NCI-H2196 (cell line): Measurements from ENCODE around the gene MAP1LC3B.
"Not testable (repeated sequence)": the region's sequence is repeated elsewhere in the genome, so short reads cannot be mapped to it uniquely, and the experiment has no call there.

ENCODE experiments used
- DNase-seq: peaks from one replicate; lab custom pipeline; 2025; ENCODE audit not compliant: unreplicated experiment; lab: John Stamatoyannopoulos, UW

Gene MAP1LC3B

GRCh38 chr16:87360862-87361610 is 31.1 kb upstream of the MAP1LC3B start:
- no peak for DNase-seq

DNA sequence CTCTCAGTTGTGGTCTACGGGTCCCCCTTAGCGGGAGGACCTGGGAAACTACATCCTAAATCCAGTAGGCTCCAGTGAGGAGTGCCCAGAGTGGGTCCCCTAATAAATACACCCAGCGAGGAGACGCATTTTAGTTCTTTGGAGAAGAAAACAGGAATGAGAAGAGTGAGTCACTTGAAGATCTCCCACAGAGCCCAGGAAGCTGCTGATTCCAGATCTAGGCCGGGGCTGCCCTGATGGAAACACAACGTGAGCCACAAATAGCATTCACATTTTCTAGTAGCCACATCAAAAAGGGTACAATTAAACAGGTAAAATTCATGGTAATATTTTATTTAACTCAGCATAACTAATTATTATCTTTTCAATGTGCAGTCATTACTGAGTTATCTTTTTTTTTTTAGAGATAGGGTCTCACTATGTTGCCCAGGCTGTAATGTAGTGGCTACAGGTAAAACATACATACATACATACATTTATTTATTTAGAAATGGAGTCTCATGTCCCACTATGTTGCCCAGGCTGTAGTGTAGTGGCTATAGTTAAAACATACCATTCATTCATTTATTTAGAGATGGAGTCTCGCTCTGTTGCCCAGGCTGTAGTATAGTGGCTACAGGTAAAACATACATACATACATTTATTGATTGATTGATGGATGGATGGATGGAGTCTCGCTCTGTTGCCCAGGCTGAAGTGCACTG is 30.1 kb upstream of the MAP1LC3B start:
- no peak for DNase-seq

DNA sequence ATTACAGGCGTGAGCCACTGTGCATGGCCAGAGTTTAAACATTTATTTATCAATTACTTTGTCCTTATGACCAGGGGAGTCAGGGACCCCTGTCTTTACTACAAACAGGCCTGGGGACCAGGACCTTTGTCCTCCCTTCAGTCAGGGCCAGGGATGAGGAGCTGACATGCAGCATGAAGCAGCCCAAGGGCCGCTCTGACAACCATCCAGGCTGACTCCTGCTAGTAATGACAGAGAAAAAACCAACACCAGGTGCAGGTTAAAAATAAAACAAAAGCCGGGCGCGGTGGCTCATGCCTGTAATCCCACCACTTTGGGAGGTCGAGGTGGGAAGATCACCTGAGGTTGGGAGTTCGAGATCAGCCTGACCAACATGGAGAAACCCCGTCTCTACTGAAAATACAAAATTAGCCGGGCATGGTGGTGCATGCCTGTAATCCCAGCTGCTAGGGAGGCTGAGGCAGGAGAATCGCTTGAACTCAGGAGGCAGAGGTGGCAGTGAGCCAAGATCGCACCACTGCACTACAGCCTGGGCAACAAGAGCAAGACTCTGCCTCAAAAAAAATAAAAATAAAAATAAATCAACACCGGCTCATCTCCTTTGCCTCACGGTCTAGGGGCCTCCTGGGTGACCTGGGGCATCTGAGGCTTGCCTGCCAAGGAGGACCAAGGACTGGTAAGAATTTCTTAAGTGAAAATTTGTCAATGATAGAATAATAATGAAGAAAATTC is 29.1 kb upstream of the MAP1LC3B start:
- not testable (repeated sequence) for DNase-seq

- peak; percentile 15 for DNase-seq
Observed at GRCh38 chr16:87363771-87364455, 28.2 kb upstream of the MAP1LC3B start.

- no peak for DNase-seq
Observed at GRCh38 chr16:87365021-87365713, 27.0 kb upstream of the MAP1LC3B start.

- no peak for DNase-seq
Observed at GRCh38 chr16:87366288-87366687, 25.8 kb upstream of the MAP1LC3B start.

GRCh38 chr16:87366930-87367329 is 25.2 kb upstream of the MAP1LC3B start:
- no peak for DNase-seq

- DNase-seq = no peak
Observed at GRCh38 chr16:87367529-87367928, 24.6 kb upstream of the MAP1LC3B start.

GRCh38 chr16:87368029-87368770 is 23.9 kb upstream of the MAP1LC3B start:
- DNase-seq = no peak

DNA sequence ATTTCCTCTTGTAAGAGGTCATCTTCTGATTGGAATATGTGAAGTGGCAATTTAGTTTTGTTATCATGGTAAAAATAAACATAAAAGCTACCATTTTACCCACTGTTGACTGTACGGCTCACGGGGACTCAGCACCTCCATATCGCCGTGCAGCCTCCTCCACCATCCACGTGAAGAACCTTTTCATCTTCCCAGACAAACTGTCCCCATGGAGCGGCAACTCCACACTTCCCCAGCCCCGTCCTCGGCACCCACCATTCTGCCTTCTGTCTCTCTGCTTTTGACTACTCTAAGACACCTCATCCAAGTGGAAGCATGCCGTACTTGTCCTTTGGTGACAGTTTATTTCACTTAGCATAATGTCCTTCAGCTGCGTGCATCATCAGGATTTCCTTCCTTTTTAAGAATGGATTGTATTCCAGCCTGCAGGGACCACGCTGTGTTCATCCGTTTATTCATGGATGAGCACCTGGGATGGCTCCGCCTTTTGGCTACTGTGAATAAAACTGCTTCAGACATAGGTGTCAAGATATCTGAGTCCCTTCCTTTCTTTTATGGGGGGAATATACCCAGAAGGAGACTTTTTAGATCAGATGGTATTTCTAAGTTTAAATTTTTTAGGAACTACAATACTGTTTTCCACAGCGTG is 22.9 kb upstream of the MAP1LC3B start:
- no peak for DNase-seq

DNA sequence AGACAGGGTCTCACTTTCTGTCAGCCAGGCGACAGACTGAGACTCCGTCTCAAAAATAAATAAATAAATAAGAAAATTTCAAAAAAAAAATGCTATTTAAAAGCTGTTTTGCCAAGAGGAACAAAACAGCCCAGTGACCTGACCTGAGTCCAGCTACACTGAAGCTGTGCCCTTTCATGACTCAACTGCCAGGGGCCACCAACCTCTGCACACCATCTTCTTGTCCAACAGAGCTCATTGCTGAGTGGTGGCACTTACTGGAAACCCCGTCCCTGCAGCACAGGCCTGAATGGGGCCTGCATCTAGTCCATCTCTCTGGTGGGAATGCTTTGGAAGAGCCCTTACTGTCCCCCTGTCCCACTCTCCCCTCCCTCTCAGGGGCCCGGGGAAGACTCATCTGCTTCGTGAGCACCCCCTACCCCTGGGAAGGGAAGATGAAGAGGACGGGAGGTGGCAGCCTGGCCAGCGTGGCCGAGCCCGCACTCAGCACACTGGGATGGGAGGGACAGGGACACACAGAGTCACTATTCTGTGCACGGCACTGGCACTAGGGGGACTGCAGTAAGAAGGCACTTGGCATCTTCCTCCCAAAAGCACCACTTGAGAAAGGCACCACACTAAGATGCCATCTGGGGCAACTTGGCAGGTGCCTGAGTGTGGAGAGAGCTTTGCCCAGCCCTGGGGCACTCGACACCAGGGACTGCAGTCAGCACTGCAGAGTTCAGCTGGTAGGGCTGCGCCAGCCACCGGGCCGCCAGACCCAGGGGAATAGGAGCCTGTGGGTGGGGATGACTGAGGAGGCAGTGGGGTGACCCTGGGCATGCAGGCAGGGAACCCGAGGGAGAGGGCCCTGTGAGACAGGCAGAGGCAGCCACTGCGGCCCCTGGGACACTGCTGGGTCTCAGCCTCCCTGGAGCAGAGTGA is 22.1 kb upstream of the MAP1LC3B start:
- DNase-seq = no peak

- no peak for DNase-seq
Observed at GRCh38 chr16:87371261-87371866, 20.8 kb upstream of the MAP1LC3B start.

DNA sequence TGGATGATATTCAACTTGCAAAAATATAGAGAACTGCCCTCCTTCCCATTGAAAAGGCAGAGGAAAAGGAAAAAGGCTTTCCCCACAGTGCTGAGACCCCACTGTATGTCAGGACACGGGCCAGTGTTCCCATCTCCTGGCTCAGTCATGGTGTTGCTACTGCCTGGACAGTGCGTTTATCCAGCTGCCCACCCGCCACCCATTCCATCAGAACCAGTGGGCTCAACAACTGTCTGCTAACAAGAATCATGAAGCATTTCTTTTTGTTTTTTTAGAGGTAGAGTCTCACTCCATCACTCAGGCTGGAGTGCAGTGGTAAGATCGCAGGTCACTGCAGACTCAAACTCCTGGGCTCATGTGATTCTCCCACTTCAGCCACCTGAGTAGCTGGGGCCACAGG is 19.8 kb upstream of the MAP1LC3B start:
- DNase-seq = no peak

DNA sequence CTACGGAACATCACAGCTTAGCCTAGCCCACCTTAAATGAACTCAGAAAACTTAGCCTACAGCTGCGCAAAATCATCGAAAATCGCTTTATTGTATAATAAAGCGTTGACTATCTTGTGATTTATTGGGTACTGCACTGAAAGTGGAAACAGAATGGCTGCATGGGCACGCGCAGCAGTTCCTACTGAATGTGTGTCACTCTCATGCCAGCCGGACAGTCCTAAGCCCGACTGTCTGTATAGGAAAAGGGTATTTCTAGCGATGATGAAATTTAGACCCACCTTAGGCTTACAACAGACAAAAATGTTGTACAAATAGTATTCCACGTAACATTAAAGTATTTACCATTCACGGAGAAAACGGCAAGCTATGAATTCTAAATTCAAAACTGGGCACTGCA is 17.8 kb upstream of the MAP1LC3B start:
- no peak for DNase-seq

DNA sequence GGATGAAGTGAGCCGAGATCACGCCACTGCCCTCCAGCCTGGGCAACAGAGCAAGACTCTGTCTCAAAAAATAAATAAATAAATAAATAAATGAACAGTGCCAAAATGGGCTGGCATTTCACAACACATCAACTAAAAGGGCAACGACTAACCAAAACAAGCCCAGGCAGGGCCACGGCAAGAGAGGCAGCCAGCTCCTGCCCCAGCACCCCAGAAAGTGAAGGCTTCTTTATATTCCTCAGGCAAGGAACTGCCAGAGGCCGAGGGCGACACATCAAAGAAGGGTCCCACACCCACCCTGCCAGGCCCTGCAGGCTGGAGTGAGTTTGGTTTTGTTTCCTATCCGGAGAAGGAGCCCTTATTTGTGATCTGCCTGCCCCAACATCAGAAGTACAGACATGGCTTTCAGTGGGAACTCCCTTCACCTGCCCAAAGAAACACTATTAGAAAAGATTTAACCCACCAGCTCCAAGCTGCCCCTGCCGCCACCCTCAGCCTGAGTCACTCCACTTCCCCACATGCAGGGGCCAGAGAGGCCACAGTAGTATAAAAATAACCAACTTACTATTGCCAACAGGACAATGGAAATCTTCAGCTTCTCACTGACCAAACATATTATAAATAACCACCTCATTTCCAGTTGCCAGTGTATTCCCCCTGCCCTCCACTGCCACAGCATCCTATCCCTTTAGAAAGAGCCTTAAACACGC is 16.6 kb upstream of the MAP1LC3B start:
- DNase-seq = no peak

DNA sequence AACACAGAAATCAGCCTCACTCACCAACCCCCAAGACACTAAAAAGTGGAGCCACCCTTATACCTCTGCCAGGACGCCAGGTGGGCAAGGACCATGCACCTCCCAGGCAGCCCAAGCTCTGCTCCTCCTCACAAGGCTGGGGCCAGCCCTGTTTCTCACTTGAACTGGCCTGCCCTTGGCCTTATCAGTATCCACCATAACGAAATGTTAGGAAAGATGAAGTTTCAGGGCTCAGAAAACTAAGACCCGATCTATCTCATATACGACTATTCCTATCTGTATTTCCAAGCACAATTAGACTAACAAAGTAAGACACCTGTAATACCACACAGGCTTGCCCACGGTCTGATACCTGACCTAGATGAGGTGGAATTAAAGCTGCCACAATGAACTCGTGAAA is 15.5 kb upstream of the MAP1LC3B start:
- no peak for DNase-seq

DNA sequence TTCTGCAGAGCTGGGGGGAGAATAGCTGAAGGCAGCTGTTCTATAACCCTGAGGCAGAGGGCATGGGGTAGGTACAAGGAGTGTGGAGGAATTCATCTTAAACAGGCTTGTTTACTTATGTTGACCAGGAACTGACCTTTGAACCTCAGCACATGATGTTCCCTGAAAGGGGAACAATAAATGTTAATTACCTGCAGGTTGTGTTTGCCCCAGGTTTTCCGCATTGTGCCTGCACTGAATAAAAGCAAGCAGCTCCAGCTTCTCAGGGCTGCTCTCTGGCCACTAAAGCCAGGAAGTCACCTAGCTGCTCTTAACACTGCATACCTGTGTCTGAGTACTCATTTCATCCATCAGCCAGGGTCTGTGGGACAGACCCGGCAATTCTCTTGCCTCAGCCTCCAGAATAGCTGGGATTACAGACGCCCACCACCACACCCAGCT is 12.8 kb upstream of the MAP1LC3B start:
- DNase-seq = not testable (repeated sequence)
